ENCODE measurements around the gene SPEF2. TPM values are rescaled to one million over a fixed set of nuclear protein-coding genes. Genes with fewer than 3 reads are reported as not detected.

SPEF2 gene
- total and polyA plus RNA-seq, 5 donors from 2014 or later, result 0.75 to 4.4 (median 1.5) TPM

GRCh38 chr5:35608881-35609779 lies 8.5 kb upstream of the SPEF2 start:
- Histone ChIP-seq H3K36me3 (ENCODE audit: control insufficient read depth, insufficient read depth, low read length) (no peaks in the 10 kb centered on the region), H3K4me3 (ENCODE audit: low read depth, low read length) (no peak overlapping the region), H3K27me3 (ENCODE audit: control insufficient read depth, insufficient read depth, low read length) (no peaks in the 10 kb centered on the region), H3K27ac (ENCODE audit: insufficient read depth, low read length, poor library complexity, severe bottlenecking) (no peak overlapping the region), H3K4me1 (ENCODE audit: control insufficient read depth, insufficient read depth, low read length, poor library complexity, severe bottlenecking) (no peaks in the 10 kb centered on the region), H3K9me3 (ENCODE audit: control insufficient read depth in 2 of 2, low read length in 2 of 2) (no peaks in the 10 kb centered on the region)
- Mint-ChIP-seq H3K27ac (no peak overlapping the region), H3K4me1 (no peaks in the 10 kb centered on the region), H3K4me3 (no peak overlapping the region), H3K9me3 (peaks cover 0 to 7% (median 0%) of the 10 kb centered on the region in 7 donors), H3K27me3 (no peaks in the 10 kb centered on the region), H3K36me3 (no peaks in the 10 kb centered on the region)
- DNase-seq (no peak), ATAC-seq (ENCODE audit: low read depth in 2 of 2) (no peak)

- no peaks in the 10 kb centered on the region for H3K36me3 ChIP-seq (ENCODE audit: control insufficient read depth, insufficient read depth, low read length)
- H3K27me3 ChIP-seq (ENCODE audit: control insufficient read depth, insufficient read depth, low read length), result peaks cover 5% of the 10 kb centered on the region
- Mint-ChIP-seq H3K4me1 (peaks cover 0 to 19% (median 7%) of the 10 kb centered on the region in 4 donors), H3K27me3 (peaks cover 18% of the 10 kb centered on the region), H3K27ac (peak overlapping the region; percentile 92 to 94 (median 93)), H3K9me3 (peaks cover 0 to 8% (median 4%) of the 10 kb centered on the region in 7 donors), H3K36me3 (no peaks in the 10 kb centered on the region), H3K4me3 (peak overlapping the region; percentile 71 to 91 (median 84))
- H3K4me1 ChIP-seq (ENCODE audit: control insufficient read depth, insufficient read depth, low read length, poor library complexity, severe bottlenecking), result peaks cover 8% of the 10 kb centered on the region
- peak overlapping the region; percentile 29 for H3K27ac ChIP-seq (ENCODE audit: insufficient read depth, low read length, poor library complexity, severe bottlenecking)
- ATAC-seq (ENCODE audit: low read depth in 2 of 2), result no peak
- H3K4me3 ChIP-seq (ENCODE audit: low read depth, low read length), result peak overlapping the region; percentile 35
- DNase-seq, result no peak
- H3K9me3 ChIP-seq (ENCODE audit: control insufficient read depth in 2 of 2, low read length in 2 of 2), result peaks cover 0 to 2% of the 10 kb centered on the region in 2 experiments
These were observed 616 bp upstream of the SPEF2 start for GRCh38 chr5:35617060-35617434.

GRCh38 chr5:35618304-35618636 lies 607 bp downstream of the SPEF2 start:
- no peak overlapping the region for H3K27ac ChIP-seq (ENCODE audit: insufficient read depth, low read length, poor library complexity, severe bottlenecking)
- peaks cover 0 to 19% (median 8%) of the 10 kb centered on the region in 4 donors for H3K4me1 Mint-ChIP-seq
- peaks cover 8% of the 10 kb centered on the region for H3K4me1 ChIP-seq (ENCODE audit: control insufficient read depth, insufficient read depth, low read length, poor library complexity, severe bottlenecking)
- peaks cover 21% of the 10 kb centered on the region for H3K27me3 Mint-ChIP-seq
- peak overlapping the region in 2 of 3 donors; percentile 53 to 92 for H3K27ac Mint-ChIP-seq
- DNase-seq (no peak), ATAC-seq (ENCODE audit: low read depth in 2 of 2) (no peak)
- peaks cover 5% of the 10 kb centered on the region for H3K27me3 ChIP-seq (ENCODE audit: control insufficient read depth, insufficient read depth, low read length)
- H3K4me3 Mint-ChIP-seq, result peak overlapping the region; percentile 71 to 91 (median 84)
- no peaks in the 10 kb centered on the region for H3K36me3 ChIP-seq (ENCODE audit: control insufficient read depth, insufficient read depth, low read length)
- peak overlapping the region; percentile 57 for H3K4me3 ChIP-seq (ENCODE audit: low read depth, low read length)
- peaks cover 0 to 7% (median 4%) of the 10 kb centered on the region in 7 donors for H3K9me3 Mint-ChIP-seq
- H3K36me3 Mint-ChIP-seq, result no peaks in the 10 kb centered on the region
- H3K9me3 ChIP-seq (ENCODE audit: control insufficient read depth in 2 of 2, low read length in 2 of 2), result peaks cover 0 to 2% of the 10 kb centered on the region in 2 experiments

- peak overlapping the region; percentile 57 for H3K4me3 ChIP-seq (ENCODE audit: low read depth, low read length)
- H3K27me3 Mint-ChIP-seq, result peaks cover 22% of the 10 kb centered on the region
These were observed 1.1 kb downstream of the SPEF2 start for GRCh38 chr5:35618781-35619180.

GRCh38 chr5:35622974-35623373 lies 5.3 kb downstream of the SPEF2 start:
- no peak for DNase-seq
- H3K36me3 ChIP-seq (ENCODE audit: control insufficient read depth, insufficient read depth, low read length), result no peaks in the 10 kb centered on the region
- H3K27ac Mint-ChIP-seq, result no peak overlapping the region
- H3K4me1 ChIP-seq (ENCODE audit: control insufficient read depth, insufficient read depth, low read length, poor library complexity, severe bottlenecking), result peaks cover 3% of the 10 kb centered on the region
- peaks cover 0 to 11% (median 4%) of the 10 kb centered on the region in 4 donors for H3K4me1 Mint-ChIP-seq
- no peaks in the 10 kb centered on the region for H3K9me3 Mint-ChIP-seq
- H3K27me3 ChIP-seq (ENCODE audit: control insufficient read depth, insufficient read depth, low read length), result peaks cover 2% of the 10 kb centered on the region
- no peak overlapping the region for H3K27ac ChIP-seq (ENCODE audit: insufficient read depth, low read length, poor library complexity, severe bottlenecking)
- H3K4me3 Mint-ChIP-seq, result no peak overlapping the region
- no peaks in the 10 kb centered on the region for H3K9me3 ChIP-seq (ENCODE audit: control insufficient read depth in 2 of 2, low read length in 2 of 2)
- H3K27me3 Mint-ChIP-seq, result peaks cover 4% of the 10 kb centered on the region
- no peaks in the 10 kb centered on the region for H3K36me3 Mint-ChIP-seq
- H3K4me3 ChIP-seq (ENCODE audit: low read depth, low read length), result no peak overlapping the region
- no peak for ATAC-seq (ENCODE audit: low read depth in 2 of 2)

More at GRCh38 chr5:35618781-35619180, 1.1 kb downstream of the SPEF2 start:
- Histone ChIP-seq H3K27me3 (ENCODE audit: control insufficient read depth, insufficient read depth, low read length) (peaks cover 5% of the 10 kb centered on the region), H3K4me1 (ENCODE audit: control insufficient read depth, insufficient read depth, low read length, poor library complexity, severe bottlenecking) (peaks cover 8% of the 10 kb centered on the region), H3K9me3 (ENCODE audit: control insufficient read depth in 2 of 2, low read length in 2 of 2) (peaks cover 0 to 2% of the 10 kb centered on the region in 2 experiments), H3K36me3 (ENCODE audit: control insufficient read depth, insufficient read depth, low read length) (no peaks in the 10 kb centered on the region), H3K27ac (ENCODE audit: insufficient read depth, low read length, poor library complexity, severe bottlenecking) (no peak overlapping the region)
- Mint-ChIP-seq H3K4me3 (peak overlapping the region; percentile 71 to 91 (median 84)), H3K27ac (no peak overlapping the region), H3K9me3 (peaks cover 0 to 6% (median 3%) of the 10 kb centered on the region in 7 donors), H3K36me3 (no peaks in the 10 kb centered on the region), H3K4me1 (peaks cover 0 to 19% (median 8%) of the 10 kb centered on the region in 4 donors)
- no peak for ATAC-seq (ENCODE audit: low read depth in 2 of 2)
- DNase-seq, result peak in 1 of 3 donors; percentile 2

GRCh38 chr5:35623991-35624390 lies 6.3 kb downstream of the SPEF2 start:
- no peak for DNase-seq
- no peak for ATAC-seq (ENCODE audit: low read depth in 2 of 2)
- peaks cover 4% of the 10 kb centered on the region for H3K27me3 Mint-ChIP-seq
- no peaks in the 10 kb centered on the region for H3K4me1 ChIP-seq (ENCODE audit: control insufficient read depth, insufficient read depth, low read length, poor library complexity, severe bottlenecking)
- H3K36me3 ChIP-seq (ENCODE audit: control insufficient read depth, insufficient read depth, low read length), result no peaks in the 10 kb centered on the region
- no peak overlapping the region for H3K4me3 ChIP-seq (ENCODE audit: low read depth, low read length)
- H3K36me3 Mint-ChIP-seq, result peaks cover 3% of the 10 kb centered on the region
- H3K4me3 Mint-ChIP-seq, result no peak overlapping the region
- H3K9me3 Mint-ChIP-seq, result no peaks in the 10 kb centered on the region
- peaks cover 0 to 4% (median 1%) of the 10 kb centered on the region in 4 donors for H3K4me1 Mint-ChIP-seq
- H3K9me3 ChIP-seq (ENCODE audit: control insufficient read depth in 2 of 2, low read length in 2 of 2), result no peaks in the 10 kb centered on the region
- H3K27me3 ChIP-seq (ENCODE audit: control insufficient read depth, insufficient read depth, low read length), result peaks cover under 1% of the 10 kb centered on the region
- H3K27ac Mint-ChIP-seq, result no peak overlapping the region
- no peak overlapping the region for H3K27ac ChIP-seq (ENCODE audit: insufficient read depth, low read length, poor library complexity, severe bottlenecking)

- DNase-seq, result no peak
- Histone ChIP-seq H3K27me3 (ENCODE audit: control insufficient read depth, insufficient read depth, low read length) (no peaks in the 10 kb centered on the region), H3K4me3 (ENCODE audit: low read depth, low read length) (no peak overlapping the region), H3K9me3 (ENCODE audit: control insufficient read depth in 2 of 2, low read length in 2 of 2) (no peaks in the 10 kb centered on the region), H3K36me3 (ENCODE audit: control insufficient read depth, insufficient read depth, low read length) (no peaks in the 10 kb centered on the region), H3K27ac (ENCODE audit: insufficient read depth, low read length, poor library complexity, severe bottlenecking) (no peak overlapping the region), H3K4me1 (ENCODE audit: control insufficient read depth, insufficient read depth, low read length, poor library complexity, severe bottlenecking) (no peaks in the 10 kb centered on the region)
- Mint-ChIP-seq H3K27ac (no peak overlapping the region), H3K4me3 (no peak overlapping the region), H3K36me3 (peaks cover 9% of the 10 kb centered on the region), H3K9me3 (peaks cover 0 to 4% (median 1%) of the 10 kb centered on the region in 7 donors), H3K27me3 (peaks cover 4% of the 10 kb centered on the region), H3K4me1 (peaks cover 0 to 2% (median 0%) of the 10 kb centered on the region in 4 donors)
- no peak for ATAC-seq (ENCODE audit: low read depth in 2 of 2)
These were observed 8.4 kb downstream of the SPEF2 start for GRCh38 chr5:35626108-35626507.

Measured in CD4-positive, CD25-positive, alpha-beta regulatory T cell (primary cell).